HK-2 (cell line): Measurements from ENCODE around the gene SRPX.

Experiments
- DNase-seq: peaks from one replicate; pipeline ENCODE4 v3.0.0-alpha.2; 2018; ENCODE audit not compliant: unreplicated experiment

SRPX gene

GRCh38 chrX:38211891-38212635, 8.6 kb downstream of the SRPX start:
- no peak for DNase-seq

DNA sequence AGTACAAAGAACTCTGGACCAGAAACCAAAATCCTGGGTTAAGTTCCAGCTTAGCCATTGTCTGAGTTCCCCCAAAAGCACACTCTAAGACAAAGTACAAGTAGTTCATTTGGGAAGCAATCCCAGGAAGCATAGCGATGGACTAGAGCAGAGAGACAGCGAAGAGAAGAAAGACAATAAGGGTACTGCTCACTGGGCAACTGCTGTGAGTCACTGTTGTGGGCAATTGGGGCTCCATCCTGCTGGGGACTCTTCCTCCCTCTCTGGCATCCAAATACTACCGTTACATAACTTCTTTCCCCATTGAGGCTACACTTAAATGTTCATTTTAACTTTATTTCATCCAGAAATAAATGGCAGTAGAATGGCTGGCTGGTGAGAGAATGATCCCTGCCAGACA, 14.1 kb downstream of the SRPX start:
- no peak for DNase-seq

DNA sequence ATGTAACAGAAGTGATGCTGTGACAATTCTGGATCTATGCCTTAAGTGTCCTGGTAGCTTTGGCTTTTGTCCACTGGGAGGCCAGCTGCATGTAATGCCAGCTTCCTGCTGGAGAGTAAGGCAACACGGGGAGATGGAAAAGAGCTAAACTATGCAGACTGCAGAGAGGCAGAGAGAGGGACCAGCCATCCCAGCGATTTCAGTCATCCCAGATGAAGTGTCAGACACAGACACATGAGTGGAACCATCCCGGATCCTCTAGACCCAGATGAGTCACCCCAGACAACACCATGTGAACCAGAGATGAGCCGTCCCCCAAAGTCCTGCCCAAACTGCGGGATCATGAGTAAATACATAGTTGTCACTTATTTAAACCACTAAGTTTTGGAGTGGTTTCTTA, 14.6 kb downstream of the SRPX start:
- no peak for DNase-seq

- DNase-seq: no peak
These were observed 15.6 kb downstream of the SRPX start for GRCh38 chrX:38205039-38205438.

DNA sequence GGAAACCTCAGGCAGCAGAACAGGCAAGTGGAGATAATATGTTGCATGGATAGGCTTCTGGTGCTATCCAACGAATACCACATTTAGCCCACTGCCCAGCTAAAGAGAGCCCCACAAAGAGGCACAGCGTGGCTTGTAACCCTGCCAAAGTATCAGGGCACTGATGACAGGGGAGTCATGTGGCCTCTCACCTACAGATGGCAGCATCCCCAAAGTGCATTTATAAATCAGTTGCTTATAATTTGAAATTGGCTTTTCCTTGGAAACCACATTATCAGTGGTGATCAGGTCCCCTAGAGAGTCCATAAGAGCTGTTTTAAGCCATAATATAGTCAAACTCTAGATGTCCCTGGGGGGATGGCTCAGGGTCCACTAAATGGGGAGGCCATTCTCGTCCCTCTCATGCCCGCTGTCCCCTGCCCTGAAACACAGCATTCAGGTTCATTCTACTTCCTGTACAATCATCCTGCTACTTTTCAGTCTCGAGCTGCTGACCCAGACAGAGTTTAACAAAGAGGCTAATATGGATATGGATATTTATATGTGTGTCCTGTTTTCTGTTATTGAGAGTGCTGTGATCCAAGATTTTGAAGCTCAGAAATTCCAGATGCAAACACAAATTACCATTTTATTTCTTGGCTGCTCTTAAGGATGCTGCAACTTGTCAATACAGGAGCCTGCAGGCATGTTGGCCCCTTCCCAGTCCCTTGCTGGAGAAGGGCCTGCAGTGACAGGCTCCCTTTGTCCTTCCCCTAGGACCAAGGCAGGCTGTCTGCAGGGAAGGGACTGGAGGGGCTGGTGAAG, 28.5 kb downstream of the SRPX start:
- no peak for DNase-seq

GRCh38 chrX:38189431-38190250, 31.0 kb downstream of the SRPX start:
- no peak for DNase-seq

- no peak for DNase-seq
These were observed 37.1 kb downstream of the SRPX start for GRCh38 chrX:38183596-38183995.

GRCh38 chrX:38181357-38181756, 39.3 kb downstream of the SRPX start:
- DNase-seq: no peak

DNA sequence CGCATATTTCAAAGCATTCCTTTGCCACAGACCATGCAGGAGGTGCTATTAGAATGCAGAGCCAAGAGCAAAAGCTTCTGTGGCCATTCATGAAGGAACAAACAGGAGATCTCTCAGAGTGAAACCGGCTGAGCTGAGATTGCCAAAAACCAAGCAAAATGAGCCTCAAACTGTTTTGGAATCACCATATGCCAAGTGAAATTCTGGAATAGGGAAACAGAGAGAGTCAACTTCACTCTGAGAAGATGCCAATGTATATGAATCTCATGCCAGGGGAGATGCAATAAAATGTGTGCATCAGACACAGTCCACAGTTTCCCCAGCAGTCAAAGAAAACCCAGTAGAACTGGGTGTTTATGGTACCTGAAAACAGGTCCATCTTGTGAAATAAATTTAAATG, 42.3 kb downstream of the SRPX start:
- no peak for DNase-seq

- peak; percentile 31 for DNase-seq
These were observed 45.5 kb downstream of the SRPX start for GRCh38 chrX:38175139-38175538.

DNA sequence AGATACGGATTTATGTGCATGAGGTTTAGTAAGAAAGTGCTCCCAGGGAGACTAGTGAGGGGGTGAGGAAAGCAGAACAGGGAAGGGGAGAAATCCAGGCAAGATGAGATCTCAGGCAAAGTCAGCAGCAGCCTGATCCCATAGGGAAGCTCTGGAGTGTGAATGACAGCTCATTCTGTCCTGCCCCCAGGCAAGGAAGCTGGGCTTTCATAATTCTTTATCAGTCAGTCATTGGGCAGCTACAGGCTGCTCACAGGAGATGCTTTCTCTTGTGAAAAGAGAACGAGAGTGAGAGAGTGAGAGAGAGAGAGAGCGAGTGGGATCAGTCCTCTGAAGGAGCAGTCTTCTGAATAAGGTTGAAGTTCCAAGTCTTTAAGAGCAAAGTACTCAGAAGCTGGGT, 48.1 kb downstream of the SRPX start:
- no peak for DNase-seq

DNA sequence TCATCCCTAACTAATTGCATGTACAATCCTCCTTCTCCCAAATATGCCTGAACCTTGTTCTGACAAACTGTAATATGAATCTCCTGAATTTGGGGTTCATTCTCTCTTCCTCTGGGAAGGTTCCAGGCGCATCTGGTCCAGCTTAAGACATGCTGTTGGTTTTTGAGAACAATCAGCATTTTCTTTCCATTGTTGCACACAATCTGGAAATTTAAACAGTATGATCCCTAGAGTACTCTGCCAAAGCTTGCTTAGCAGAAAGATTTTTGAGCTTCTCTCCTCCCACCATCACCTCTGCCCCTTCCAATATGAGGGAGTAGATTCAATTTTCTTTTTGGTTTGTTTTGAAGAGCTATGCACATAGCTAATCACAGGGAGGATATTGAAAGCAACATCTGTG, 50.1 kb downstream of the SRPX start:
- DNase-seq: no peak

GRCh38 chrX:38166478-38167083, 54.1 kb downstream of the SRPX start:
- DNase-seq: no peak

GRCh38 chrX:38165023-38165422, 55.6 kb downstream of the SRPX start:
- no peak for DNase-seq

GRCh38 chrX:38163193-38163592, 57.5 kb downstream of the SRPX start:
- DNase-seq: no peak

DNA sequence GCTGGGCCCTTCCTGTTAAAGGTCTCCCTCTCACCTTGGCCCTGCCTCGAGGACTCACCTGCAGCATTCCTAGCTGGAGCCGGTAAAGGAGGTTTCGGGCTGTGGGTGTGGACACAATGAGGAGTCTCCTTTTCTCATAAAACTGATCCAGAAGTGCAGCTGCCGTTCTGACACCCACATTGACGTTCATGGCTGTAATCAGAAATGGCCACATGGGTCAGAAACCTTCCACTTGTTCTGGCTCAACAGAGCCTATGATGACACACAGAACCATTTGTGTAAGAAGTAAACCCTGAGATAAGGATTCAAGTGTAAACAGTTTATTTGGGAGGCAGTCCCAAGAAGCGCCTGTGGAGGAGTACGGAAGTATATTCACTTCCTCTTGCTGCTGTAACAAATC, 63.8 kb downstream of the SRPX start:
- DNase-seq: no peak

DNA sequence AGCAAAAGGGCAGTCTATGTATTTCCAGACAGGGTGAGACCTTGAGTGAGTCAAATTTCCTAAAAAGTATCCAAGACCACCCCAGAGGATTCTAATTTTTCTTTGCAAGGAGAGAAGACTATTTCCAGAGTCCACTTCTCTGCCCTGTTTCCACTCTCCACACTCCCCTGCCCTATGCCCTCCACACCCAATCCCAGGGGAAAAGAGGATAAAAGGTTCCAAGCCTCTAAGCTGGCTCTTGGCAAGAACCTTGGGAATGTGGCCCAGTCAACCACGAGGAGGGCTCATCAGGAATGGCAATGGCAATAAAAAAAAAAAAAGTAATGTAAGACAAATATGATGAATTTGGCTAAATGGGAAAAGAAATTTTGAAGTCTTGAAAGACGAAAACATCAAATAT, 65.9 kb downstream of the SRPX start:
- no peak for DNase-seq

DNA sequence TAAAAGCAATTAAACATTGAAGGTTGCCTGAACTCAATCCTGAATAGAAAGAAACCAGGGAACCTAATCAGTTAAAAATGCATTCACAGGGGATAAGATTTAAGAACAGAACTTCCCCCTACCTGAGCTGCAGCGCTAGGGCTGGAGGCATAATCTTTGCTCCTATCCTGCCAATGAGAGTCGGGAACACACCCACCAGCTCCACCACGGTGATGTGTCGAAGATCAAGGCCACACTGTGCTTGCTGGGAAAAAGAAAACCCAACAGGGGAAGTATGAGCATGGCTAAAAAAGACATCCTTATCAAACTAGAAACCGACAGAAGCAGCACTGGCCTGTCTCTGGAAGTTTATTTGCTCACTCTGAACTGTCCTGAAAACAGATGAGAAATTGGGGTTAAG, 66.3 kb downstream of the SRPX start:
- DNase-seq: no peak

DNA sequence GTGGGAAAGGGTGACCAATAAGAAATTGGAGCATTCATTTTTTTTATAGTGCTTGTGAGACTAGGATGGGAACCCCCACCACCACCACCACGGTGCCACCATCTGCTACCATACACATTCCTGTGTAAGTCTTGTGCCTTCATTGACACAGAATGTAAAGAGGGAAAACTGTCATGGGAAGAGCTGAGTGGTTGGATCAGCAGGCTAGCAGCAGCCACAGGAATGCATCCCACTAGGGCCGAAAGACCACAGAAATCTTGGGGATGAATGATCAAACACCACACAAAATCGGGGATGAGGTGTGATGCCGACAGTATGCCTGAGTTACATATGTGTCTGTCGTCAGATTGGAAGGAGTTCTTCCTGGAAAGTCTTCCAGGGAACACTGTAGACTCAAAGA, 69.2 kb downstream of the SRPX start:
- peak; percentile 48 for DNase-seq

DNA sequence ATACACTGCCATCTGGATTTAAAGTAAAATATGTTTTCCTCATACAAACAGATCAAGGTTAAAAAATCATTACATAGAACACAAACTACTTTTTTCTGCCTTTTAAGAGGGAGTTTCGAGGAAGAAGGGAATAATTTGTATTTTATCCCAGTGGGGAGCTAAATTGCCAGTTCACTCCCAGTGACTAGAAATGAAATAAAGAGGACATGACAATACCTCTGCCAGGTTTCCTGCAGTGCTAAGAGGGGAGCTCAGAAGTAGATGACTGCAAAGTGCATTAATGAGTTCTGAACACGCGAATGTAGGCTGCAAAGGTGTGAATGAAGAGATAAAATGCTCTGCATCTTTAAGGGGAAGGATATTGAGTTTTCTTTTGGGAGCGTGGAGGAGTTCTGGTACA, 69.7 kb downstream of the SRPX start:
- DNase-seq: no peak

GRCh38 chrX:38149016-38149415, 71.7 kb downstream of the SRPX start:
- DNase-seq: no peak

GRCh38 chrX:38142610-38143009, 78.1 kb downstream of the SRPX start:
- no peak for DNase-seq
